H9 (cell line): ENCODE measurements around the gene ACAP1. TPM values are rescaled to one million over a fixed set of nuclear protein-coding genes. Genes with fewer than 3 reads are reported as not detected.
A peak's percentile ranks its signal among the peaks of the same experiment; 100 is the strongest.

ENCODE experiments used
- DNase-seq: peaks from one replicate; pipeline ENCODE4 v3.0.0-alpha.2; 2017
- H2AFZ ChIP-seq: one replicate; pipeline ENCODE4 v1.6.1; 2013; ENCODE audit warnings: mild to moderate bottlenecking, low read length, control low read depth, moderate library complexity
- H2AK5ac ChIP-seq: 2 replicates; pipeline ENCODE4 v1.6.1; 2013; ENCODE audit warnings: low read length, control low read depth, mixed read lengths; ENCODE audit not compliant: insufficient read length
- H2BK120ac ChIP-seq: one replicate; pipeline ENCODE4 v1.6.1; 2013; ENCODE audit warnings: low read depth, mild to moderate bottlenecking, low read length, control low read depth, inconsistent platforms; ENCODE audit not compliant: poor library complexity, severe bottlenecking
- H2BK12ac ChIP-seq: 2 replicates; pipeline ENCODE4 v1.6.1; 2013; ENCODE audit warnings: low read length, control low read depth, mixed read lengths, low read depth; ENCODE audit not compliant: insufficient read length
- H2BK15ac ChIP-seq: 2 replicates; pipeline ENCODE4 v1.6.1; 2013; ENCODE audit warnings: low read depth, low read length, control low read depth
- H2BK20ac ChIP-seq: one replicate; pipeline ENCODE4 v1.6.1; 2013; ENCODE audit warnings: low read depth, mild to moderate bottlenecking, low read length, control low read depth, inconsistent platforms; ENCODE audit not compliant: poor library complexity, severe bottlenecking
- H2BK5ac ChIP-seq: 2 replicates; pipeline ENCODE4 v1.6.1; 2013; ENCODE audit warnings: low read length, control low read depth, mixed read lengths; ENCODE audit not compliant: insufficient read length
- H3K14ac ChIP-seq: 2 replicates; pipeline ENCODE4 v1.6.1; 2013; ENCODE audit warnings: low read length, control low read depth; ENCODE audit not compliant: insufficient read depth
- H3K18ac ChIP-seq: 2 replicates; pipeline ENCODE4 v1.6.1; 2013; ENCODE audit warnings: low read depth, mild to moderate bottlenecking, mixed read lengths, low read length, control low read depth; ENCODE audit not compliant: insufficient read length
- H3K23ac ChIP-seq: 2 replicates; pipeline ENCODE4 v1.6.1; 2013; ENCODE audit warnings: low read length, control low read depth, mixed read lengths, low read depth; ENCODE audit not compliant: insufficient read length
- H3K23me2 ChIP-seq: 2 replicates; pipeline ENCODE4 v1.6.1; 2013; ENCODE audit warnings: low read depth, mild to moderate bottlenecking, mixed read lengths, low read length, control low read depth; ENCODE audit not compliant: insufficient read length, poor library complexity, severe bottlenecking
- H3K27ac ChIP-seq: 2 replicates; pipeline ENCODE4 v1.5.1; 2013; ENCODE audit warnings: low read length, control low read depth, mixed read lengths, low read depth; ENCODE audit not compliant: insufficient read length
- H3K27me3 ChIP-seq: 2 replicates; pipeline ENCODE4 v1.6.1; 2013; ENCODE audit warnings: low read length, control low read depth, inconsistent platforms; ENCODE audit not compliant: insufficient read depth
- H3K4ac ChIP-seq: 2 replicates; pipeline ENCODE4 v1.6.1; 2013; ENCODE audit warnings: low read depth, mild to moderate bottlenecking, control low read depth, inconsistent platforms, low read length, moderate library complexity
- H3K4me1 ChIP-seq: 2 replicates; pipeline ENCODE4 v1.6.1; 2013; ENCODE audit warnings: low read length, control low read depth, inconsistent platforms; ENCODE audit not compliant: insufficient read depth
- H3K4me2 ChIP-seq: 2 replicates; pipeline ENCODE4 v1.6.1; 2013; ENCODE audit warnings: low read length, control low read depth, mixed read lengths; ENCODE audit not compliant: insufficient read length, insufficient read depth
- H3K56ac ChIP-seq: 2 replicates; pipeline ENCODE4 v1.6.1; 2013; ENCODE audit warnings: low read depth, mild to moderate bottlenecking, mixed read lengths, low read length, control low read depth; ENCODE audit not compliant: insufficient read length
- H3K79me1 ChIP-seq: 2 replicates; pipeline ENCODE4 v1.6.1; 2013; ENCODE audit warnings: low read depth, mild to moderate bottlenecking, moderate library complexity, low read length, control low read depth, inconsistent platforms; ENCODE audit not compliant: insufficient read depth, poor library complexity, severe bottlenecking
- H3K79me2 ChIP-seq: 2 replicates; pipeline ENCODE4 v1.6.1; 2013; ENCODE audit warnings: low read length, control low read depth, inconsistent platforms; ENCODE audit not compliant: insufficient read depth
- H3K9ac ChIP-seq: 2 replicates; pipeline ENCODE4 v1.6.1; 2013; ENCODE audit warnings: low read length, control low read depth, mixed read lengths; ENCODE audit not compliant: insufficient read length; ENCODE audit errors: extremely low read depth
- H3K9me3 ChIP-seq: one replicate; pipeline ENCODE4 v1.6.1; 2013; ENCODE audit warnings: low read depth, low read length, inconsistent platforms; ENCODE audit not compliant: control insufficient read depth
- H3T11ph ChIP-seq: one replicate; pipeline ENCODE4 v1.6.1; 2013; ENCODE audit warnings: mild to moderate bottlenecking, low read length, control low read depth, inconsistent platforms
- H4K20me1 ChIP-seq: one replicate; pipeline ENCODE4 v1.6.1; 2013; ENCODE audit not compliant: control insufficient read depth, insufficient read length, insufficient read depth
- H4K5ac ChIP-seq: 2 replicates; pipeline ENCODE4 v1.6.1; 2013; ENCODE audit warnings: low read depth, mild to moderate bottlenecking, mixed read lengths, low read length, control low read depth; ENCODE audit not compliant: insufficient read length
- H4K8ac ChIP-seq: replicated peaks from 2 replicates; pipeline ENCODE4 v1.6.1; 2013; ENCODE audit warnings: low read length, control low read depth, mixed read lengths, low read depth; ENCODE audit not compliant: insufficient read length
- H4K91ac ChIP-seq: 2 replicates; pipeline ENCODE4 v1.6.1; 2013; ENCODE audit warnings: low read depth, mild to moderate bottlenecking, moderate library complexity, mixed read lengths, low read length, control low read depth; ENCODE audit not compliant: insufficient read length
- H3K27ac Mint-ChIP-seq, 3 experiments: 2 replicates in 2 of 3; 3 replicates in 1 of 3; pipeline ENCODE4 v1.8.0; 2020 to 2021; ENCODE audit warnings: mixed read lengths in 3 of 3, mild to moderate bottlenecking in 1 of 3, moderate library complexity in 1 of 3
- H3K27me3 Mint-ChIP-seq: 2 replicates; pipeline ENCODE4 v1.8.0; 2021; ENCODE audit warnings: low read depth, mild to moderate bottlenecking, moderate library complexity, mixed read lengths
- H3K36me3 Mint-ChIP-seq, 3 experiments: 2 replicates in 2 of 3; 3 replicates in 1 of 3; pipeline ENCODE4 v1.8.0; 2020 to 2021; ENCODE audit warnings: low read depth in 3 of 3, mixed read lengths in 3 of 3; ENCODE audit not compliant: insufficient read depth in 1 of 3
- H3K4me1 Mint-ChIP-seq, 2 experiments: 2 replicates each; pipeline ENCODE4 v1.8.0; 2020; ENCODE audit warnings: mixed read lengths in 2 of 2
- H3K4me3 Mint-ChIP-seq, 2 experiments: 2 replicates in 1 of 2; 3 replicates in 1 of 2; pipeline ENCODE4 v1.8.0; 2020 to 2021; ENCODE audit warnings: mild to moderate bottlenecking in 2 of 2, mixed read lengths in 2 of 2, moderate library complexity in 1 of 2
- H3K9me3 Mint-ChIP-seq, 2 experiments: 2 replicates in 1 of 2; 3 replicates in 1 of 2; pipeline ENCODE4 v1.8.0; 2020; ENCODE audit warnings: mild to moderate bottlenecking in 2 of 2, mixed read lengths in 2 of 2, moderate library complexity in 1 of 2
- WGBS: extraction: QIAGEN DNeasy Blood & Tissue Kit; methylation state at CpG from one replicate; pipeline ENCODE4 v1.1.7; 2013; ENCODE audit warnings: missing lambda C conversion rate, low lambda C conversion rate, mixed read lengths; ENCODE audit not compliant: insufficient read length; ENCODE audit errors: extremely low coverage; 5-methylcytosine and 5-hydroxymethylcytosine counted together
- total RNA-seq: library from RNA; stranded (reverse); gene quantifications from 2 replicates; pipeline ENCODE4 v1.2.1, GENCODE V29; 2021
- TF ChIP-seq, protein P1 (sequence below): fragments of 200-600 bp; sonication (generic); conservative IDR thresholded peaks from 3 replicates; pipeline ENCODE4 v1.8.0; 2021; ENCODE audit warnings: antibody characterized with exemption, mild to moderate bottlenecking

The ACAP1 gene
- total RNA-seq, 1 experiment from 2014 or later, result 18.2 TPM

DNA sequence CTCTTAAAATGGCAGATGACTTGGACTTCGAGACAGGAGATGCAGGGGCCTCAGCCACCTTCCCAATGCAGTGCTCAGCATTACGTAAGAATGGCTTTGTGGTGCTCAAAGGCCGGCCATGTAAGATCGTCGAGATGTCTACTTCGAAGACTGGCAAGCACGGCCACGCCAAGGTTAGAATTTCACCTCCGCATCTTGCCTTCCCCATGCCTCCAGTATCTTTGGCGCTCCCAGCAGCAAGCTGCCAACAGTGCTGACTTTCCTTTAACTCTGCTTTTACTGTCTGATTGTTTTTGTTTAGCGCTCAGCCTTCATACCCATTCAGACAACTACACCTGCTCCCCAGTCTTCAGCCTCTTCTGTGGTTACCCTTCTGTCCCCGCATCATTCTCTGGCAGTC, 26.7 kb upstream of the ACAP1 start:
- H3K9ac ChIP-seq, result no peak overlapping the region
- H2BK5ac ChIP-seq, result no peak overlapping the region
- H3T11ph ChIP-seq, result no peak overlapping the region
- no peaks in the 10 kb centered on the region for H3K9me3 ChIP-seq
- H2BK12ac ChIP-seq, result no peak overlapping the region
- no peak overlapping the region for H3K18ac ChIP-seq
- Mint-ChIP-seq H3K4me3 (peak overlapping the region; percentile 93 to 94), H3K27me3 (no peaks in the 10 kb centered on the region; the same call in none of the 2 replicates), H3K9me3 (peaks cover 0 to 3% of the 10 kb centered on the region in 2 experiments; a peak in 1 of 5 replicates), H3K36me3 (peaks cover 47 to 63% (median 56%) of the 10 kb centered on the region in 3 experiments), H3K27ac (peak overlapping the region; percentile 9 to 94 (median 34); a peak in 2 of 7 replicates), H3K4me1 (peaks cover 35 to 41% of the 10 kb centered on the region in 2 experiments)
- no peaks in the 10 kb centered on the region for H3K79me1 ChIP-seq
- no peak overlapping the region for H2AFZ ChIP-seq
- no peak overlapping the region for H2BK15ac ChIP-seq
- peaks cover 2% of the 10 kb centered on the region; the same call in 1 of the 2 replicates for H3K4me1 ChIP-seq
- TF ChIP-seq, protein P1, sequence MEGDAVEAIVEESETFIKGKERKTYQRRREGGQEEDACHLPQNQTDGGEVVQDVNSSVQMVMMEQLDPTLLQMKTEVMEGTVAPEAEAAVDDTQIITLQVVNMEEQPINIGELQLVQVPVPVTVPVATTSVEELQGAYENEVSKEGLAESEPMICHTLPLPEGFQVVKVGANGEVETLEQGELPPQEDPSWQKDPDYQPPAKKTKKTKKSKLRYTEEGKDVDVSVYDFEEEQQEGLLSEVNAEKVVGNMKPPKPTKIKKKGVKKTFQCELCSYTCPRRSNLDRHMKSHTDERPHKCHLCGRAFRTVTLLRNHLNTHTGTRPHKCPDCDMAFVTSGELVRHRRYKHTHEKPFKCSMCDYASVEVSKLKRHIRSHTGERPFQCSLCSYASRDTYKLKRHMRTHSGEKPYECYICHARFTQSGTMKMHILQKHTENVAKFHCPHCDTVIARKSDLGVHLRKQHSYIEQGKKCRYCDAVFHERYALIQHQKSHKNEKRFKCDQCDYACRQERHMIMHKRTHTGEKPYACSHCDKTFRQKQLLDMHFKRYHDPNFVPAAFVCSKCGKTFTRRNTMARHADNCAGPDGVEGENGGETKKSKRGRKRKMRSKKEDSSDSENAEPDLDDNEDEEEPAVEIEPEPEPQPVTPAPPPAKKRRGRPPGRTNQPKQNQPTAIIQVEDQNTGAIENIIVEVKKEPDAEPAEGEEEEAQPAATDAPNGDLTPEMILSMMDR, result no peak
- H2BK120ac ChIP-seq, result no peak overlapping the region
- H3K56ac ChIP-seq, result no peak overlapping the region
- peak overlapping the region; percentile 81 for H3K4me2 ChIP-seq
- peaks cover 21% of the 10 kb centered on the region for H3K79me2 ChIP-seq
- no CpG with 5 or more reads among the region's 12 CpGs for WGBS
- H4K5ac ChIP-seq, result no peak overlapping the region
- no peaks in the 10 kb centered on the region for H4K20me1 ChIP-seq
- no peak overlapping the region for H3K23ac ChIP-seq
- H3K14ac ChIP-seq, result no peak overlapping the region
- no peak for DNase-seq
- peaks cover 11% of the 10 kb centered on the region for H3K23me2 ChIP-seq
- H3K27ac ChIP-seq, result no peak overlapping the region
- H2AK5ac ChIP-seq, result no peak overlapping the region
- H4K8ac ChIP-seq, result no peak overlapping the region
- no peak overlapping the region for H3K4ac ChIP-seq
- H4K91ac ChIP-seq, result no peak overlapping the region
- no peak overlapping the region for H2BK20ac ChIP-seq
- no peaks in the 10 kb centered on the region for H3K27me3 ChIP-seq
